ENCODE results near the gene RNASEH2A.

RNASEH2A gene

DNA sequence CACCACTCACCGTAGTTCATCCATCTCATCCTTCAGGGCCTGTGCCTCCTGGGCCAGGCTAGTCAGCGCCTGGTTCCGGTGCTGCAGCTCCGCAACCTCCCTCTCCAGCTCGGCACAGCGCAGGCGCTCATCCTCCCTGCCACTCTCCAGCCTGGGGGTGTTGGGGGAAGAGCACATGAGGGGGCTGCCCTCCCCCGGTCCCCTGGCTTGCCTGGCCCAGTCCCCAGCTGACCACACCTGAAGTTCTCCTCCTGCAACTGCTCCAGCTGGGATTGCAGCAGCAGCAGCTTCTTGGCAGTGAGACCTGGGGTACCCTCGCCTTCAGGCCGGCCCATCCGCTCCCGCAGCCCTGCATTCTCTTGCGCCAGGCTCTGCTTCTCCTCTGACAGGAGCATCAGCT, 35.5 kb upstream of the RNASEH2A start:
- H3K4me3 ChIP-seq (ENCODE audit: low read depth, low read length, poor library complexity, severe bottlenecking), result no peak overlapping the region
- TF ChIP-seq, protein P1, sequence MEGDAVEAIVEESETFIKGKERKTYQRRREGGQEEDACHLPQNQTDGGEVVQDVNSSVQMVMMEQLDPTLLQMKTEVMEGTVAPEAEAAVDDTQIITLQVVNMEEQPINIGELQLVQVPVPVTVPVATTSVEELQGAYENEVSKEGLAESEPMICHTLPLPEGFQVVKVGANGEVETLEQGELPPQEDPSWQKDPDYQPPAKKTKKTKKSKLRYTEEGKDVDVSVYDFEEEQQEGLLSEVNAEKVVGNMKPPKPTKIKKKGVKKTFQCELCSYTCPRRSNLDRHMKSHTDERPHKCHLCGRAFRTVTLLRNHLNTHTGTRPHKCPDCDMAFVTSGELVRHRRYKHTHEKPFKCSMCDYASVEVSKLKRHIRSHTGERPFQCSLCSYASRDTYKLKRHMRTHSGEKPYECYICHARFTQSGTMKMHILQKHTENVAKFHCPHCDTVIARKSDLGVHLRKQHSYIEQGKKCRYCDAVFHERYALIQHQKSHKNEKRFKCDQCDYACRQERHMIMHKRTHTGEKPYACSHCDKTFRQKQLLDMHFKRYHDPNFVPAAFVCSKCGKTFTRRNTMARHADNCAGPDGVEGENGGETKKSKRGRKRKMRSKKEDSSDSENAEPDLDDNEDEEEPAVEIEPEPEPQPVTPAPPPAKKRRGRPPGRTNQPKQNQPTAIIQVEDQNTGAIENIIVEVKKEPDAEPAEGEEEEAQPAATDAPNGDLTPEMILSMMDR (IDR thresholded peaks at IDR 0.05; ENCODE audit: low read length), result no peak
- no peak for TF ChIP-seq EZH2 (IDR thresholded peaks at IDR 0.05; ENCODE audit: borderline replicate concordance, low read length)
- H4K20me1 ChIP-seq (ENCODE audit: insufficient read depth, low read length), result no peaks in the 10 kb centered on the region
- H3K4me2 ChIP-seq (ENCODE audit: low read length), result no peak overlapping the region
- H3K9me3 ChIP-seq (ENCODE audit: low read length), result no peaks in the 10 kb centered on the region
- H3K9ac ChIP-seq (ENCODE audit: low read length), result no peak overlapping the region
- no peaks in the 10 kb centered on the region for H3K27me3 ChIP-seq (ENCODE audit: insufficient read depth, low read length)
- peaks cover 7% of the 10 kb centered on the region; the same call in 1 of the 2 replicates for H3F3A ChIP-seq (ENCODE audit: insufficient read depth, low read length)
- no peaks in the 10 kb centered on the region for H3K36me3 ChIP-seq (ENCODE audit: insufficient read depth, low read length)
- no peak overlapping the region for H3K27ac ChIP-seq (ENCODE audit: low read depth, low read length, poor library complexity, severe bottlenecking)
- no peaks in the 10 kb centered on the region for H3K9me2 ChIP-seq (ENCODE audit: low read depth, low read length)
- no peaks in the 10 kb centered on the region for H3K79me2 ChIP-seq (ENCODE audit: insufficient read depth, low read length)
- H3K4me1 ChIP-seq (ENCODE audit: insufficient read depth, low read length, severe bottlenecking), result peaks cover 20% of the 10 kb centered on the region
- no peak overlapping the region for H2AFZ ChIP-seq (ENCODE audit: low read length)

DNA sequence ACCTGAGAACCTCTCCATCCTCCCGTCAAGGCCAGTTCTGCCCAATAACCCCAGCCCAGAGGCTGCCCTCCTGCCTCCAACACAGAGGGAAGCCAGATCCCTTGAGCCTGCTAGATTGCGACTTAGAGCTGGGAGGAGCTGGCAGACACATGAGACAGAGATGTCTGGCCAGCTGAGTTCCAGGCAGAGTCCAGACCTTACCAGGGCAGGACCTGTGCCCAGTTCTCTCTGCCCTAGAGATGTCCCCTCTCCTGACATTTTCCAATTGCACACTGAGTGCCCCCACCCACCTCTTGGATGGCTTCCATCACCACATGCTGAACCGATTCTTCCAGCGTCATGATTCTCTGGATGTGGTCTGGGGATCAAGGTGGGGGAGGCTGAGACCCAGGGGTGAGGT, 34.1 kb upstream of the RNASEH2A start:
- Histone ChIP-seq H3K4me2 (ENCODE audit: low read length) (no peak overlapping the region), H3K9ac (ENCODE audit: low read length) (no peak overlapping the region), H3K9me2 (ENCODE audit: low read depth, low read length) (no peaks in the 10 kb centered on the region), H3K27me3 (ENCODE audit: insufficient read depth, low read length) (no peaks in the 10 kb centered on the region), H3K4me3 (ENCODE audit: low read depth, low read length, poor library complexity, severe bottlenecking) (no peak overlapping the region), H3K36me3 (ENCODE audit: insufficient read depth, low read length) (no peaks in the 10 kb centered on the region), H3K4me1 (ENCODE audit: insufficient read depth, low read length, severe bottlenecking) (peaks cover 20% of the 10 kb centered on the region), H2AFZ (ENCODE audit: low read length) (no peak overlapping the region), H4K20me1 (ENCODE audit: insufficient read depth, low read length) (no peaks in the 10 kb centered on the region), H3F3A (ENCODE audit: insufficient read depth, low read length) (peaks cover 7% of the 10 kb centered on the region; the same call in 1 of the 2 replicates), H3K79me2 (ENCODE audit: insufficient read depth, low read length) (no peaks in the 10 kb centered on the region), H3K9me3 (ENCODE audit: low read length) (no peaks in the 10 kb centered on the region), H3K27ac (ENCODE audit: low read depth, low read length, poor library complexity, severe bottlenecking) (no peak overlapping the region)
- TF ChIP-seq EZH2 (IDR thresholded peaks at IDR 0.05; ENCODE audit: borderline replicate concordance, low read length), result no peak
- TF ChIP-seq, protein P1 (IDR thresholded peaks at IDR 0.05; ENCODE audit: low read length), result no peak

DNA sequence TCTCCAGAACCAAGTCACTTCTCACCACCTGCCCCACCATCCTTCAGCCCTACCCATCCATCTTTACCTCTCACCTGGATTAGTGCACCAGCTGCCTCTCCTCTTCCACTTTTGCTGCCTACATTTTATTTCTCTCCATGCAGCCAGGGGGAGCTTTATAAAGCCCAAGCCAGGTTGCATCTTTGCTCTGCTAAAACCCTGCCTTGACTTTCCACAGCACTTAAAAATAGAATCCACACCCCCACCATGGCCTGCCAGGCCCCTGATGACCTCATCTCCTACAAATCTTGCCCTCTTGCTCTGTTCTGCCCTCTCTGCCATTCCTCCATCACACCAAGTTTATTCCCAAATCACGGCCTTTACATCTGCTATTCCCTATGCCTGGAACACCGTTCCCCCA, 32.8 kb upstream of the RNASEH2A start:
- H3K9me3 ChIP-seq (ENCODE audit: low read length), result no peaks in the 10 kb centered on the region
- no peaks in the 10 kb centered on the region for H3K9me2 ChIP-seq (ENCODE audit: low read depth, low read length)
- H3F3A ChIP-seq (ENCODE audit: insufficient read depth, low read length), result peaks cover 7% of the 10 kb centered on the region; the same call in 1 of the 2 replicates
- H2AFZ ChIP-seq (ENCODE audit: low read length), result no peak overlapping the region
- no peak overlapping the region for H3K4me3 ChIP-seq (ENCODE audit: low read depth, low read length, poor library complexity, severe bottlenecking)
- H4K20me1 ChIP-seq (ENCODE audit: insufficient read depth, low read length), result no peaks in the 10 kb centered on the region
- no peak overlapping the region for H3K27ac ChIP-seq (ENCODE audit: low read depth, low read length, poor library complexity, severe bottlenecking)
- no peaks in the 10 kb centered on the region for H3K27me3 ChIP-seq (ENCODE audit: insufficient read depth, low read length)
- H3K79me2 ChIP-seq (ENCODE audit: insufficient read depth, low read length), result no peaks in the 10 kb centered on the region
- no peak for TF ChIP-seq EZH2 (IDR thresholded peaks at IDR 0.05; ENCODE audit: borderline replicate concordance, low read length)
- TF ChIP-seq, protein P1 (IDR thresholded peaks at IDR 0.05; ENCODE audit: low read length), result peak; percentile 41; the same call in 1 of the 2 replicates
- H3K4me1 ChIP-seq (ENCODE audit: insufficient read depth, low read length, severe bottlenecking), result peaks cover 32% of the 10 kb centered on the region
- no peak overlapping the region for H3K4me2 ChIP-seq (ENCODE audit: low read length)
- H3K36me3 ChIP-seq (ENCODE audit: insufficient read depth, low read length), result no peaks in the 10 kb centered on the region
- H3K9ac ChIP-seq (ENCODE audit: low read length), result no peak overlapping the region

Measured in OCI-LY1 (cell line).